Epithelial cell of esophagus (primary cell): ENCODE data around the gene PSMD8.

Experiments
- DNase-seq: peaks from one replicate; pipeline ENCODE4 v3.0.0; 2010; ENCODE audit warnings: low read depth
- H3K4me3 ChIP-seq: 2 replicates; pipeline ENCODE4 v1.5.1; 2011; ENCODE audit warnings: mild to moderate bottlenecking, low read length, control low read depth
- TF ChIP-seq, protein P1 (sequence below): IDR thresholded peaks from 2 replicates; pipeline ENCODE4 v1.5.1; 2011; ENCODE audit warnings: low read depth, mild to moderate bottlenecking, low read length, control low read depth, inconsistent platforms; ENCODE audit not compliant: insufficient read depth; ENCODE audit errors: missing control alignments

PSMD8 gene

DNA sequence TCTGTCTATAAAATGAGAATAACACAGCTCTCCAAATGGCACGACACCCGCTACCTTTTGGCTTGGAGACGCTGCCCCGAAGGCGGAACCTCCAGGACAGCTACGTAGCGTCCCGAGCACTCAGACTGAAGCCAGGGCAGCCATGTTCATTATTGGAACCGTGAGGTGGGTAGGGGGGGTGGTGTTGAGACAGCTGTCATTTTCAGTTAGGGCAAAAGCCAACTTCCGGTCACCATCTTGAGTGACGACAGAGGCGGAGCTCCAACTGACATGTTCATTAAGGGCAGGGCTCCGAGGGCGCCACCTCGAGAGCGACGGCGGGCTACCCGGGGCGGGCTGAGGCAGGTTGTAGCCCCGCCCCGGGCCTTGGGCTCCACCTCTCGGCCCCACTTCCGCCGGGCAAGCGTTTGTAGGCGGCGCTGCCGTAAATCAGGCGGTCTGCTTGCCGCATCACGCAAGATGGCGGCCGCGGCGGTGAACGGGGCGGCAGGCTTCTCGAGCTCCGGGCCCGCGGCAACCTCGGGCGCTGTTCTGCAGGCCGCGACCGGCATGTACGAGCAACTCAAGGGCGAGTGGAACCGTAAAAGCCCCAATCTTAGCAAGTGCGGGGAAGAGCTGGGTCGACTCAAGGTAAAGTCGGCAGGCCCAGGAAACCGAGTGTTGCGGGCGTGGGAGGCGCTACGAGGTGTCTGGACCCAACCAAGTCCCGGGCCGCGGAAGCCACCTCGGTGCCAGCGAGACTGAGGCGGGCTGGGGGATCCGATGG, at the start of gene PSMD8:
PSMD8 (plus strand) TSS at position 240 of the 766 bp plus-strand sequence; CDS start at position 271, 31 bp downstream.
- DNase-seq, result peak; percentile 99
- TF ChIP-seq, protein P1, sequence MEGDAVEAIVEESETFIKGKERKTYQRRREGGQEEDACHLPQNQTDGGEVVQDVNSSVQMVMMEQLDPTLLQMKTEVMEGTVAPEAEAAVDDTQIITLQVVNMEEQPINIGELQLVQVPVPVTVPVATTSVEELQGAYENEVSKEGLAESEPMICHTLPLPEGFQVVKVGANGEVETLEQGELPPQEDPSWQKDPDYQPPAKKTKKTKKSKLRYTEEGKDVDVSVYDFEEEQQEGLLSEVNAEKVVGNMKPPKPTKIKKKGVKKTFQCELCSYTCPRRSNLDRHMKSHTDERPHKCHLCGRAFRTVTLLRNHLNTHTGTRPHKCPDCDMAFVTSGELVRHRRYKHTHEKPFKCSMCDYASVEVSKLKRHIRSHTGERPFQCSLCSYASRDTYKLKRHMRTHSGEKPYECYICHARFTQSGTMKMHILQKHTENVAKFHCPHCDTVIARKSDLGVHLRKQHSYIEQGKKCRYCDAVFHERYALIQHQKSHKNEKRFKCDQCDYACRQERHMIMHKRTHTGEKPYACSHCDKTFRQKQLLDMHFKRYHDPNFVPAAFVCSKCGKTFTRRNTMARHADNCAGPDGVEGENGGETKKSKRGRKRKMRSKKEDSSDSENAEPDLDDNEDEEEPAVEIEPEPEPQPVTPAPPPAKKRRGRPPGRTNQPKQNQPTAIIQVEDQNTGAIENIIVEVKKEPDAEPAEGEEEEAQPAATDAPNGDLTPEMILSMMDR, result peak; percentile 7
- peak within 1 kb of the TSS; percentile 93 for H3K4me3 ChIP-seq

DNA sequence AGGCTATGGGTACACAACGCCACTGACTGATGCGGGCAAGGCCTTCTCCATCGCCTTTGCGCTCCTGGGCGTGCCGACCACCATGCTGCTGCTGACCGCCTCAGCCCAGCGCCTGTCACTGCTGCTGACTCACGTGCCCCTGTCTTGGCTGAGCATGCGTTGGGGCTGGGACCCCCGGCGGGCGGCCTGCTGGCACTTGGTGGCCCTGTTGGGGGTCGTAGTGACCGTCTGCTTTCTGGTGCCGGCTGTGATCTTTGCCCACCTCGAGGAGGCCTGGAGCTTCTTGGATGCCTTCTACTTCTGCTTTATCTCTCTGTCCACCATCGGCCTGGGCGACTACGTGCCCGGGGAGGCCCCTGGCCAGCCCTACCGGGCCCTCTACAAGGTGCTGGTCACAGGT, 47.8 kb upstream of the PSMD8 start:
- H3K4me3 ChIP-seq, result no peak overlapping the region
- DNase-seq, result no peak
- TF ChIP-seq, protein P1, result no peak

DNA sequence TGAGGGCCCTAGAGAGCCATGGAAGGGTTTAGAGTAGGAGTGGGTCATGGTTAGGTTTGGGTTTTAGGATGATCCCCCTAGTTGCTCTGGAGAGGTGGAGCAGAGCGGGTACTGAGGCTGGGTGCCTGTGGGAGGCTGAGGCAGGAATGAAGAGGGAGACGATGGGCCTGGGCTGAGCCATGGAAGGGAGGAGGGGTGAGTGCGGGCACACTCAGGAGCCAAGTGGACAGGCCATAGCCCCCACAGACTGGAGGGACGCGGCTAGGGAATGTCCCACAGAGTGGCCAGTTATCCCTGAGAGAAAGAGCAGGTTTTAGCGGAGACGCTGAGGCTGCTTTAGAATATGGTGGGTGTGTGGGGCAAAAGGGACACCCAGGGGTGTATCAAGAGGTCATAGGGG, 44.7 kb upstream of the PSMD8 start:
- no peak overlapping the region for H3K4me3 ChIP-seq
- no peak for DNase-seq
- TF ChIP-seq, protein P1, result no peak

DNA sequence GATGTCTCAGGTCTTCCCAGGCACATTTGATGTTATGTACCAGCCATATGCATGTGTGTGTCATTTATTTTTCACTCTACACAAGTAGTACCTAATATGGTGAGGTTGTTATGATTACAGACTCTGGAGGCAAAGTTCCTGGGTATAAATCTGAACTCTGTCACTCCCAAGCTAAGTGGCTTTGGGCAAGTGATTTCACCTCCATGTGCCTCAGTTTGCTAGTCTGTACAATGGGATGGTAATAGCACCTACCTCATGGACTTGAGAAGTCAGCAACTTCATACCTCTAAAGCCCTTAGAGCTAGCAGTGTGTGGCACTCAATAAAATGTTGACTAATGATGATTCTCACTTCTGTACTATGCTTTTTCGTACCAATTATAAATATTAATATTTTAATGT, 42.6 kb upstream of the PSMD8 start:
- H3K4me3 ChIP-seq, result no peak overlapping the region
- TF ChIP-seq, protein P1, result no peak
- DNase-seq, result no peak

DNA sequence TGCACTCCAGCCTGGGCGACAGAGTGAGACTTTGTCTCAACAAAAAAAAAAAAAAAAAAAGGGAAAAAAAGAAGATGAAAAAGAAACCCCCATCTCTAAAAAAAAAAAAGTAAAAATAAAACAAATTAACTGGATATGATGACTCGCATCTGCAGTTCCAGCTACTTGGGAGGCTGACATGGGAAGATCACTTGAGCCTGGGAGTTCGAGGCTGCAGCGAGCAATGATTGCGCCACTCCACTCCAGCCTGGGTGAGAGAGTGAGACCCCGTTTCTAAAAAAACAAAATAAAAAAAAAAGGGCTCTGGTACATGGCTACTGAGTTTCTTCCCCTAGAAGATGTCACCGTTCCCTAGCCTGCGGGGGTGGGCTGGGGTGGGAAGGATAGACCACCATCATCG, 41.1 kb upstream of the PSMD8 start:
- no peak for DNase-seq
- no peak overlapping the region for H3K4me3 ChIP-seq
- TF ChIP-seq, protein P1, result no peak

DNA sequence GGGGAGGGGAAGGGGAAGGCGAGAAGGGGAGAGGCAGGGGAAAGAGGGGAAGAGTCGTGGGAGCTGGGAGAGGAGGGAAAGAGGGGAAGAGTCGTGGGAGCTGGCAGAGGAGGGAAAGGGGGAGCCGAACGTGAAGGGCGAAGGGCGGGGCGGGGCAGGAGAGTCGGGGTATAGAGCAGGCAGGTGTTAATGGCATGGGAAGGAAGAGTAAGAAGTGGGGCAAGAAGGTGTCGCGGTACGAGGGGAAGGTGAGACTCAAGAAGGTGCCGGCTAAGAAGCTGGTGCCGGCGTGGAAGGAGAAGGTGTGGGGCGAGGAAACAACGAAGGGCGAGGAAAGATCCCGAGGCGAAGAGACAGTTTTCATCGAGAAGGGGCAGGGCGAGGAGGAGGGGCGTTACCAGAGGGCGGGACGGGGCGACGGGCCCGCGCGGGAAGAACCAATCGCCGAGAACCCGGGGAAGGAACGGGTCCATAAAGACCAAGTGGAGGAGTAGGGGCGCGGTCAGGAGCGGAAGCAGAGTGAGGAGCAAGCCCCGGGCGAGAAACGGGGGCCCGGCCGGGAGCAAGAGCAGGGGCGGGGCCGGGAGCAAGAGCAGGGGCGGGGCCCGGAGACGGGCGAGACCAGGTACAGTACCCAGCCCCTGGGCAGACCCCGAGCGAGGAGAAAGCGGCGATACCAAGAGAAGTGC, 38.3 kb upstream of the PSMD8 start:
- TF ChIP-seq, protein P1, result no peak
- DNase-seq, result peak; percentile 99
- peak overlapping the region; percentile 86 for H3K4me3 ChIP-seq
